Loucy (cell line): Measurements from ENCODE around the gene PKP3.

Experiments
- H2AFZ ChIP-seq: fragments of 200-600 bp; sonication (generic); 2 replicates; pipeline ENCODE4 v1.6.0; 2016; ENCODE audit warnings: antibody characterized with exemption, mild to moderate bottlenecking, low read length, moderate library complexity
- H3F3A ChIP-seq: fragments of 200-600 bp; 2 replicates; pipeline ENCODE4 v1.6.0; 2016; ENCODE audit warnings: antibody characterized with exemption, low read depth, mild to moderate bottlenecking
- H3K27me3 ChIP-seq: fragments of 200-600 bp; sonication (generic); 2 replicates; pipeline ENCODE4 v1.6.1; 2014; ENCODE audit warnings: low read length, mild to moderate bottlenecking; ENCODE audit not compliant: insufficient read depth, poor library complexity, severe bottlenecking
- H3K36me3 ChIP-seq: fragments of 200-600 bp; sonication (generic); 2 replicates; pipeline ENCODE4 v1.6.1; 2016; ENCODE audit warnings: low read length; ENCODE audit not compliant: insufficient read depth
- H3K4me1 ChIP-seq: fragments of 200-600 bp; sonication (generic); 2 replicates; pipeline ENCODE4 v1.5.1; 2014; ENCODE audit warnings: low read length, mild to moderate bottlenecking; ENCODE audit not compliant: insufficient read depth, poor library complexity, severe bottlenecking
- H3K4me2 ChIP-seq: fragments of 200-600 bp; sonication (generic); 2 replicates; pipeline ENCODE4 v1.6.0; 2014; ENCODE audit warnings: antibody characterized with exemption, low read length, low read depth, mild to moderate bottlenecking; ENCODE audit not compliant: poor library complexity, severe bottlenecking
- H3K4me3 ChIP-seq: fragments of 200-600 bp; sonication (generic); 2 replicates; pipeline ENCODE4 v1.5.1; 2014; ENCODE audit warnings: low read length, mild to moderate bottlenecking, mixed read lengths; ENCODE audit not compliant: poor library complexity, severe bottlenecking
- H3K79me2 ChIP-seq: fragments of 200-600 bp; sonication (generic); 2 replicates; pipeline ENCODE4 v1.6.1; 2014; ENCODE audit warnings: low read length; ENCODE audit not compliant: insufficient read depth
- H3K9ac ChIP-seq: fragments of 200-600 bp; sonication (generic); 2 replicates; pipeline ENCODE4 v1.6.0; 2014; ENCODE audit warnings: mild to moderate bottlenecking, low read depth, low read length, moderate library complexity; ENCODE audit not compliant: poor library complexity, severe bottlenecking
- H3K9me2 ChIP-seq: fragments of 200-600 bp; sonication (generic); replicated peaks from 2 replicates; pipeline ENCODE4 v1.6.1; 2016; ENCODE audit warnings: low read depth, low read length, mixed read lengths
- H3K9me3 ChIP-seq: fragments of 200-600 bp; sonication (generic); 2 replicates; pipeline ENCODE4 v1.6.1; 2014; ENCODE audit warnings: mild to moderate bottlenecking, antibody characterized with exemption, low read length, low read depth; ENCODE audit not compliant: insufficient read depth
- H4K20me1 ChIP-seq: fragments of 200-600 bp; sonication (generic); 2 replicates; pipeline ENCODE4 v1.6.0; 2014; ENCODE audit warnings: antibody characterized with exemption, low read length, mild to moderate bottlenecking; ENCODE audit not compliant: insufficient read depth, poor library complexity, severe bottlenecking
- EZH2phosphoT487 ChIP-seq: fragments of 200-600 bp; IDR thresholded peaks from 2 replicates; pipeline ENCODE4 v1.6.1; 2018; ENCODE audit warnings: antibody characterized with exemption, mild to moderate bottlenecking, moderate library complexity, borderline replicate concordance
- TF ChIP-seq, protein P1 (sequence below): fragments of 200-600 bp; sonication (generic); conservative IDR thresholded peaks from 2 replicates; pipeline ENCODE4 v1.5.1; 2014; ENCODE audit warnings: mild to moderate bottlenecking, antibody characterized with exemption, low read length

The PKP3 gene

DNA sequence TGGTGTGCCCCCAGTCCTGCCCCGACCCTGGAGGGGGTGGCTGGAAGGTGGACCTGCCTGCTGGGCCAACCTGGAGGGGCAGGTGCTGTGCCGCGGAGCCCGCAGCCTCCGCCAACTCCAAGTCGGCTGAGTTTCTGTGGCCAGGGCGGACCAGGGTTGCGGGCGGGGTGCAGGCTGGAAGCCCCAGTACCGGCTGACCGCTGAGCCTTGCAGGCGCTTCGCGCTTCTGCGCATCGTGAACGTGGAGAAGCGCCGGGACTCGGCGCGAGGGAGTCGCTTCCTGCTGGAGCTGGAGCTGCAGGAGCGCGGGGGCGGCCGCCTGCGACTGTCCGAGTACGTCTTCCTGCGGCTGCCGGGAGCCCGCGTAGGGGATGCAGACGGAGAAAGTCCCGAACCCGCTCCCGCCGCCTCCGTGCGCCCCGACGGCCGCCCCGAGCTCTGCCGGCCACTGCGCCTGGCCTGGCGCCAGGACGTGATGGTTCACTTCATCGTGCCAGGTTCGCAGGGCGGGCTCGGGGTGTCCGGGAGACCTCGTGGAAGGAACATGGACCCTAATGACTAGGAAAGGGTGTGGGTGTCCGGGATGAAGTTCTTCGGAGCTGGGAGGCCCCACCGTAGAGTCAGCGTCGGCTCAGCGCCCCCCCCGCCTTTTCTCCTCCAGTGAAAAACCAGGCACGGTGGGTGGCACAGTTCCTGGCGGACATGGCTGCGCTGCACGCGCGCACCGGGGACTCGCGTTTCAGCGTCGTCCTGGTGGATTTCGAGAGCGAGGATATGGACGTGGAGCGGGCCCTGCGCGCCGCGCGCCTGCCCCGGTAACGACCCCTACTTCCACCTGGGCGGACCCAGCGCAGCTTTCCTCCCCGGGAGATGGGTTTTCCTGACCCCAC, 14.6 kb upstream of the PKP3 start:
- TF ChIP-seq EZH2phosphoT487, result no peak
- TF ChIP-seq, protein P1, sequence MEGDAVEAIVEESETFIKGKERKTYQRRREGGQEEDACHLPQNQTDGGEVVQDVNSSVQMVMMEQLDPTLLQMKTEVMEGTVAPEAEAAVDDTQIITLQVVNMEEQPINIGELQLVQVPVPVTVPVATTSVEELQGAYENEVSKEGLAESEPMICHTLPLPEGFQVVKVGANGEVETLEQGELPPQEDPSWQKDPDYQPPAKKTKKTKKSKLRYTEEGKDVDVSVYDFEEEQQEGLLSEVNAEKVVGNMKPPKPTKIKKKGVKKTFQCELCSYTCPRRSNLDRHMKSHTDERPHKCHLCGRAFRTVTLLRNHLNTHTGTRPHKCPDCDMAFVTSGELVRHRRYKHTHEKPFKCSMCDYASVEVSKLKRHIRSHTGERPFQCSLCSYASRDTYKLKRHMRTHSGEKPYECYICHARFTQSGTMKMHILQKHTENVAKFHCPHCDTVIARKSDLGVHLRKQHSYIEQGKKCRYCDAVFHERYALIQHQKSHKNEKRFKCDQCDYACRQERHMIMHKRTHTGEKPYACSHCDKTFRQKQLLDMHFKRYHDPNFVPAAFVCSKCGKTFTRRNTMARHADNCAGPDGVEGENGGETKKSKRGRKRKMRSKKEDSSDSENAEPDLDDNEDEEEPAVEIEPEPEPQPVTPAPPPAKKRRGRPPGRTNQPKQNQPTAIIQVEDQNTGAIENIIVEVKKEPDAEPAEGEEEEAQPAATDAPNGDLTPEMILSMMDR, result no peak
- Histone ChIP-seq H4K20me1 (no peaks in the 10 kb centered on the region), H3K79me2 (no peaks in the 10 kb centered on the region), H3K27me3 (no peaks in the 10 kb centered on the region), H3K9me2 (no peaks in the 10 kb centered on the region), H3K4me2 (no peak overlapping the region), H3K9me3 (no peaks in the 10 kb centered on the region; the same call in 1 of the 2 replicates), H3F3A (no peaks in the 10 kb centered on the region), H3K4me1 (peaks cover 11% of the 10 kb centered on the region), H2AFZ (no peak overlapping the region), H3K4me3 (no peak overlapping the region), H3K9ac (no peak overlapping the region), H3K36me3 (no peaks in the 10 kb centered on the region)

DNA sequence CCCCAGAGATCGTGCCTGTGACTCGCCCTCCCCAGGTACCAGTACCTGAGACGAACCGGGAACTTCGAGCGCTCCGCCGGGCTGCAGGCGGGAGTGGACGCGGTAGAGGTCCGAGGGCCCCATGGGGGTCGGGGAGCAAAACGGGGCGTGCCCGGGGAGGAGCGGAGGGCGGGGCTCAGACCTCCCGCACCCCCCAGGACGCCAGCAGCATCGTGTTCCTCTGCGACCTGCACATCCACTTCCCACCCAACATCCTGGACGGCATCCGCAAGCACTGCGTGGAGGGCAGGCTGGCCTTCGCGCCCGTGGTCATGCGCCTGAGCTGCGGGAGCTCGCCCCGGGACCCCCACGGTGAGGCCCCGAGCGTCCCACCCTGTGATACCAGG, 13.9 kb upstream of the PKP3 start:
- Histone ChIP-seq H3K9me2 (no peaks in the 10 kb centered on the region), H4K20me1 (no peaks in the 10 kb centered on the region), H3K36me3 (no peaks in the 10 kb centered on the region), H3K4me3 (no peak overlapping the region), H3K4me2 (no peak overlapping the region), H3K9ac (no peak overlapping the region), H3K27me3 (no peaks in the 10 kb centered on the region), H3K9me3 (no peaks in the 10 kb centered on the region; the same call in 1 of the 2 replicates), H3K79me2 (no peaks in the 10 kb centered on the region), H2AFZ (no peak overlapping the region), H3F3A (no peaks in the 10 kb centered on the region), H3K4me1 (peaks cover 11% of the 10 kb centered on the region)
- TF ChIP-seq, protein P1, result no peak
- no peak for TF ChIP-seq EZH2phosphoT487

DNA sequence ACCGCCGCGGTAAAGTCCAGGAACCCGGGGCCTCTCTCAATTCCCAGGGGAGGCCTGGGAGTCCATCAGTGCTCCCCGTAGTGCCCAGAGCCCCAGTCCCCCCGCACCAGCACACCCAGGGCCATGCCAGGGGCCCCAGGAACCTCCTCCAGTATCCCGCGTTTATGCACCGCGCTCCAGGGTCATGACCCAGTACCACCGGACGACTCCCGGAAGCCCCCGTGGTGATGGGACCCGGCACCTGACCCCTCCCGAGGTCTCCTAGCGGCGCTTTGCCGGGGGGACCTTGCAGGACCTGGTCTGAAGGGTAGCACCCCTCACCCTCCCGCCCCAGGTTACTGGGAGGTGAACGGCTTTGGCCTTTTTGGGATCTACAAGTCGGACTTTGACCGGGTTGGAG, 13.5 kb upstream of the PKP3 start:
- H3K4me2 ChIP-seq, result no peak overlapping the region
- no peak for TF ChIP-seq EZH2phosphoT487
- TF ChIP-seq, protein P1, result no peak
- peaks cover 11% of the 10 kb centered on the region for H3K4me1 ChIP-seq
- H2AFZ ChIP-seq, result no peak overlapping the region
- no peaks in the 10 kb centered on the region for H3K9me2 ChIP-seq
- no peaks in the 10 kb centered on the region for H3K79me2 ChIP-seq
- H4K20me1 ChIP-seq, result no peaks in the 10 kb centered on the region
- H3F3A ChIP-seq, result no peaks in the 10 kb centered on the region
- H3K9me3 ChIP-seq, result no peaks in the 10 kb centered on the region; the same call in 1 of the 2 replicates
- H3K9ac ChIP-seq, result no peak overlapping the region
- H3K4me3 ChIP-seq, result no peak overlapping the region
- no peaks in the 10 kb centered on the region for H3K36me3 ChIP-seq
- H3K27me3 ChIP-seq, result no peaks in the 10 kb centered on the region
